ENCODE results near the gene ZNF771. TPM values are rescaled to one million over a fixed set of nuclear protein-coding genes. Genes with fewer than 3 reads are reported as not detected.

ZNF771 gene
- total and polyA plus RNA-seq, 2 experiments from 2014 or later: 10.8 to 12.0 TPM

GRCh38 chr16:30378236-30379157 lies 28.9 kb upstream of the ZNF771 start:
- Histone ChIP-seq H3K27me3 (ENCODE audit: insufficient read depth) (no peaks in the 10 kb centered on the region), H4K20me1 (replicated peaks; ENCODE audit: insufficient read depth) (no peaks in the 10 kb centered on the region), H3K27ac (ENCODE audit: low read depth) (peak overlapping the region; percentile 100), H3K36me3 (ENCODE audit: insufficient read depth) (no peaks in the 10 kb centered on the region), H3K9me2 (ENCODE audit: insufficient read depth) (no peaks in the 10 kb centered on the region), H3F3A (replicated peaks; ENCODE audit: low read depth) (peaks cover 24% of the 10 kb centered on the region), H2AFZ (peak overlapping the region; percentile 97), H3K4me3 (peak overlapping the region; percentile 94), H3K4me1 (ENCODE audit: insufficient read depth) (peaks cover 11% of the 10 kb centered on the region), H3K4me2 (peak overlapping the region; percentile 99), H3K79me2 (replicated peaks; ENCODE audit: insufficient read depth) (0 out of 2 replicates have a peak, but pooled peaks cover 4% of the 10 kb centered on the region)
- H3K27ac Mint-ChIP-seq: peak overlapping the region; percentile 100
- H3K9me3 Mint-ChIP-seq: no peaks in the 10 kb centered on the region; the same call in none of the 3 replicates
- peaks cover 26% of the 10 kb centered on the region for H3K27me3 Mint-ChIP-seq (ENCODE audit: insufficient read depth, low read depth, poor library complexity)
- peaks cover 3% of the 10 kb centered on the region; the same call in 2 of the 3 replicates for H3K36me3 Mint-ChIP-seq (ENCODE audit: low read depth)
- ATAC-seq: peak; percentile 84
- peak; percentile 100 for DNase-seq (ENCODE audit: low spot score)
- peaks cover 24% of the 10 kb centered on the region for H3K4me1 Mint-ChIP-seq
- TF ChIP-seq EZH2phosphoT487 (IDR thresholded peaks at IDR 0.05; ENCODE audit: unreplicated experiment) (no peak), POLR2AphosphoS5 (IDR thresholded peaks at IDR 0.05; ENCODE audit: low read depth) (peak; percentile 89), ZNF114 (CRISPR knock-in tag; IDR thresholded peaks at IDR 0.05) (no peak), STAT1 (IDR thresholded peaks at IDR 0.05; ENCODE audit: unreplicated experiment) (no peak), CTCF (conservative IDR thresholded peaks at IDR 0.05; ENCODE audit: low read depth in 2 of 2) (no peak), ZNF331 (CRISPR knock-in tag; IDR thresholded peaks at IDR 0.05; ENCODE audit: low read depth) (no peak)
- H3K4me3 Mint-ChIP-seq: peak overlapping the region; percentile 93

GRCh38 chr16:30379158-30379783 lies 28.1 kb upstream of the ZNF771 start:
- H3K27me3 Mint-ChIP-seq (ENCODE audit: insufficient read depth, low read depth, poor library complexity): peaks cover 26% of the 10 kb centered on the region
- no peak overlapping the region; the same call in 1 of the 2 replicates for H3K27ac Mint-ChIP-seq
- peaks cover 24% of the 10 kb centered on the region for H3K4me1 Mint-ChIP-seq
- TF ChIP-seq ZNF114 (CRISPR knock-in tag; IDR thresholded peaks at IDR 0.05) (no peak), POLR2AphosphoS5 (IDR thresholded peaks at IDR 0.05; ENCODE audit: low read depth) (no peak), STAT1 (IDR thresholded peaks at IDR 0.05; ENCODE audit: unreplicated experiment) (no peak), ETS1 (IDR thresholded peaks at IDR 0.05) (no peak), CREB1 (CRISPR knock-in tag; IDR thresholded peaks at IDR 0.05; ENCODE audit: low read depth) (no peak), EZH2phosphoT487 (IDR thresholded peaks at IDR 0.05; ENCODE audit: unreplicated experiment) (no peak), JUNB (IDR thresholded peaks at IDR 0.05; ENCODE audit: unreplicated experiment) (no peak), EZH2 (IDR thresholded peaks at IDR 0.05; ENCODE audit: low read depth, unreplicated experiment) (no peak), CTCF (conservative IDR thresholded peaks at IDR 0.05; ENCODE audit: low read depth in 2 of 2) (no peak)

More at GRCh38 chr16:30379158-30379783, 28.1 kb upstream of the ZNF771 start:
- Histone ChIP-seq H3K4me3 (peak overlapping the region; percentile 94), H3K27ac (ENCODE audit: low read depth) (no peak overlapping the region), H3K27me3 (ENCODE audit: insufficient read depth) (no peaks in the 10 kb centered on the region), H3K4me1 (ENCODE audit: insufficient read depth) (peaks cover 11% of the 10 kb centered on the region), H3K4me2 (peak overlapping the region; percentile 99), H3K9me2 (ENCODE audit: insufficient read depth) (no peaks in the 10 kb centered on the region), H3K36me3 (ENCODE audit: insufficient read depth) (no peaks in the 10 kb centered on the region), H3F3A (replicated peaks; ENCODE audit: low read depth) (peaks cover 24% of the 10 kb centered on the region), H3K79me2 (replicated peaks; ENCODE audit: insufficient read depth) (0 out of 2 replicates have a peak, but pooled peaks cover 4% of the 10 kb centered on the region), H2AFZ (peak overlapping the region; percentile 84), H4K20me1 (replicated peaks; ENCODE audit: insufficient read depth) (no peaks in the 10 kb centered on the region)
- DNase-seq (ENCODE audit: low spot score) (no peak), ATAC-seq (no peak)
- H3K9me3 Mint-ChIP-seq: no peaks in the 10 kb centered on the region; the same call in none of the 3 replicates
- H3K4me3 Mint-ChIP-seq: peak overlapping the region; percentile 93
- H3K36me3 Mint-ChIP-seq (ENCODE audit: low read depth): peaks cover 3% of the 10 kb centered on the region; the same call in 2 of the 3 replicates
